HUDEP-2 (cell line): ENCODE data around the gene CYLD.

Experiments
- DNase-seq, 76 experiments: peaks; one replicate each; lab custom pipeline; 2025; ENCODE audit not compliant: unreplicated experiment in 76 of 76; lab: John Stamatoyannopoulos, UW

The CYLD gene

DNA sequence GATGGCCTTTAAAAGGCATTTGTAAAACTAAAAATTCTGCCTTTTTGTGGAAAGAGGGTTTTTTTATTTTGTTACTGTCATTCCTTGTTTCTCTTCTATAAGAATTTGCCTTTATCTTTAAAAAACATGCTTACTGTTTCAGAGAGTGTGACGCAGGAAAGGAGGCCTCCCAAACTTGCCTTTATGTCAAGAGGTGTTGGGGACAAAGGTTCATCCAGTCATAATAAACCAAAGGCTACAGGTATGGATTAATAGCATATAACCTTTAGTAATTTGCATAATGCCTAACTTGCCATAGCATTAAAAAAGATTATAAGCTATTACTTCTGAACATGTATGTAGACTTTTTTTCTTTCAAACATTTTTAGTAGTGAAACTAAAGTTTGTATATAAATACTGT is 34.2 kb downstream of the CYLD start:
- no peak for DNase-seq

DNA sequence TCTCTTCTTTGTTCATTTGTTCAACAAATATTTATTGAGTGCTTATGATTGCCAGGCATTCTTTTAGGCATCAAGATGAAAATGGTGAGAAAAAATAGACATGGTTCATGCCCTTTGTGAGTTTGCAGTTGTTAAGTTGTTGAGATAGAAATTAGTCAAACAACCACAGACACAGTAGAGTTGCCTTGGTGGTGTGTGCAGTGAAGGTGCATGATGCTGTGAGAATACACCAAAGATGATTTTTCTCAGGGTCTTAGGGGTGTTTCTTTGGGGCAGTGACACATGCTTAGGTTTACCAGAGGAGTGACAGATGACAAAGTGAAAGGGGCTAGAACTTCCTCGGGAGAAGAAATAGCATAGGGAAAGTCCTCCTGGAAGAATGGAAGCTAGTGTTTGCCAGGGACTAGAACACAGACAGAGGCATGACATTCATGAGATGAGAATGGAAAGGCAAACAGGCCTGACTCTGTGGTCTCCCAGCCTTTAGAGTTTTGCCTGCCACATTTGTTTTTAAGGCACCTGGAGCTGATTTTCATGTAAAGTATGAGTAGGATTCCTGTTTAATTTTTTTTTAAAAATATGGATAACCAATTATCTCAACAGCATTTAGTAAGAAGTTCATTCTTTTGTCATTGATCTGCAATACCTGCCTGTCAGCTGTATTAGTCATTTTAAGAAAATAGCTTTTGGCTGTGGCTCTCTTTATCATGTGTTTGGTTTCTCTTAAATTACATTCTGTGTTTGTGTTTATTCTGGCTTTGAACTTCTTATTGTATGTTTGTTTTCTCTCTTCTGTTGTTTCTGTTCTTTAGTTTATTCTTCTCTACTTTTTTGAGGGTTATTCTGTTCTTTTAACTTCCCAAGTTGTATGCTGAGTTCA is 36.6 kb downstream of the CYLD start:
- DNase-seq: no peak

DNA sequence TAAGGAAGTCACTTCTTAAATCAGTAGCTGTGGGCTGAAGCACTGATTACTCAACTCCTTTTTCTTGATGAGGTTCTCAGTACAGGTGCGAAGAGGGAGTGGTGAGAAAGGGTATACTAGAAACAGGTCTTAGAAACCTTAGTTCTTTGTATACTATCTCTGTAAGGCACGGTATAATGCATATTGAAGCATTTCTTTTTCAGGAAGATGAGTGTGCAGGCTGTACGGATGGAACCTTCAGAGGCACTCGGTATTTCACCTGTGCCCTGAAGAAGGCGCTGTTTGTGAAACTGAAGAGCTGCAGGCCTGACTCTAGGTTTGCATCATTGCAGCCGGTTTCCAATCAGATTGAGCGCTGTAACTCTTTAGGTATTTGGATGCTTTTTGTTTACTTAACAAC is 39.2 kb downstream of the CYLD start:
- DNase-seq: no peak

DNA sequence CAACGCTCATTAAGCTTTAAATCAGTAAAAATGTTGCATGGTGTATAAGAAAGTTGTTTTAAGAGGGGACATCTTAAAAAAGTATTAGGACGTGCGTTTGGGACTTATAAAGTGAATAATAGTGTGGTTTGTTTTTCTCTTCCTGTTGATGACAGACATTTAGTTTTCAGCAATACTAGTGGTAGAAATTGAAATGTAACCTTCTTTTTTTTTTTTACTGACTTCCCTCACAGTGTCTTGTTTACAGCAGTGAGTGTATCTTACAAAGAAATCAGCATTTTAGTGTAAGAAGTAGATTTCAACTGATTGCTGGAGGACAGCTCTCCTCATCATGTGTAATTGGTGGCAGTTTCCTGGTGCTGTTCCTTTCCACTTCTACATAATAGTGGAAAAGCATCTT is 39.6 kb downstream of the CYLD start:
- DNase-seq: no peak

DNA sequence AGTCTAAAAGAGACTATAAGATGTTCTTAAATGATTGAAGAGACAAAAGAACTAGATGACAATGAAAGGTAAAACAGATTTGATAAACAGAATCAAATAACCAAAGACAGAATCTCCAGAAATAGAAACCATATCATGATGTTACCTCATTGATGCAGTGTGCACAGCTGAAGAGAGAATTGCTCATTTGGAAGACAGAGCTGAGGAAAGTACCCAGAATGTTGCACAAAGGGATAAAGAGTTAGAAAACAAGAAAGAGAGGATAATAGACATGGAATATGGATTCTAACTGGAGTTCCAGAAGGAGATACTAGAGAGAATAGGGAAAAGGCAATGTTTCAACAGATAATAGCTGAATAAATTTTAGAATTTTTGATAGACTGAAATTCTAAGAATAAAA is 47.9 kb downstream of the CYLD start:
- no peak for DNase-seq

DNA sequence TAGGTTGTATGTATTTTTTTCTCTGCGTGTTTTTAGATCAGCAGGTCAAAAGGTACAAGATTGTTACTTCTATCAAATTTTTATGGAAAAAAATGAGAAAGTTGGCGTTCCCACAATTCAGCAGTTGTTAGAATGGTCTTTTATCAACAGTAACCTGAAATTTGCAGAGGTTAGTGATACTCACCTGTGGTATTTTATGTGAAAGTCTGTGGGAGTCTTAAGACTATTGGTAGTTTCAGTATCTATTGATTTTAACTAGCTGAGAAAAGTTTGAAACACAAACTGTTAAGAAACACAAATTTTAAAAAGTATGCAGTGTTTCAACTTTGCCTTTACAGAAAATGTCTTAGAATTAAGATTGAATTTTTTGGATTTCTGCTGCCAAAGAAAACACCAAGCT is 49.6 kb downstream of the CYLD start:
- DNase-seq: no peak

DNA sequence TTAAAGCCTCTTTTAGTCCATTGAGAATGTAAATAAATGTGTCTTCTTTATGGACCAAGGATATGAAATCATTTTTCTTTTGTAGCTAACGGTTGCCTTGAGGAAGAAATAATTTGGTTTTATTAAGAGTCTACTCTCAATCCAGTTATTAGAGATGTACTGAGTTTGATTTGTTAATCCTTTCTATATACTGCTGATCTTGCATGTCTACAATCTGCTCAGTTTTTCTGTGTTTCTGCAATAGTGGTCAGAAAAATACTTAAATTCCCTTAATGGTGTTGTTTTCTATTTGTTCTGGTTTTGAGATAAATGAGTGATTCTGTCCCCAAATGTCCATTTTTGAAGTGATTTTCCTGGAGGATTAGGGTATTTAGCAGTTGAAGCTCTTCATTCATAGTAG is 54.9 kb downstream of the CYLD start:
- DNase-seq: no peak

DNA sequence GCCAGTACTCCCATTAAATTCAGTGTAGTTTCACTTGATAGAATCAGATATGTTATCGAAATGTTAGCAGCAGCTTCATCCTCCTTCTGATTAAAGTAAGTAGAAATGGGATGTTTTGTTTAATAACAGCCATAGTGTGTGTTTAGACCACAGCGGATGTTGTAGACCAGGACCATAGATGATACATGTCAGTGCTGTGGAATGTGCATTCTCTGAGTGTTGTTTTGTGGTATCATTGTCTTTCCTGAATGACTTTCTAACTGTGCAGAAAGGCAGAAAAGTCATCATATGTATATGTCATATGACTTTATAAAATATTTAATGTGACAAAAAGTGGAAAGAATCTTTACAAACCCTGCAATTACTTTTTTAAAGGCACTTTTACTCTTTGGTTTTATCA is 55.6 kb downstream of the CYLD start:
- DNase-seq: no peak

DNA sequence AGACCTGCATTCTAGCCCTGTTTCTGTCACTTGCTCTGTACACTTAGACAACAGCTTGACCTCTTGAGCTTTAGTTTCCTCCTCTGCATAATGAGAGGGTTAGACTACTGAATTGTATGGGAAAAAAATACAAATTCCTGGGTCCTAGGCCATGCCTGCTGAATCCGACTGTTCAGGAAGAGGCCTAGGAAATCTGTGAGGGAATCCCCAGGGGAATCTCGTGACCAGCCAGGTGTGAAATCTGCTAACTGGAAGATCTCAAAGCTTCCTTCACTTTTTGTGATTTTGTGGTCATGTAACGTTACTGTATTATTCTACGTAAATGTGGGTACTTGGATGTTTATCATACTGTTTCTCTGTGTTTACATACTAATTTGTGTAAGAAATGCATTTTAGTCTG is 58.2 kb downstream of the CYLD start:
- no peak for DNase-seq

DNA sequence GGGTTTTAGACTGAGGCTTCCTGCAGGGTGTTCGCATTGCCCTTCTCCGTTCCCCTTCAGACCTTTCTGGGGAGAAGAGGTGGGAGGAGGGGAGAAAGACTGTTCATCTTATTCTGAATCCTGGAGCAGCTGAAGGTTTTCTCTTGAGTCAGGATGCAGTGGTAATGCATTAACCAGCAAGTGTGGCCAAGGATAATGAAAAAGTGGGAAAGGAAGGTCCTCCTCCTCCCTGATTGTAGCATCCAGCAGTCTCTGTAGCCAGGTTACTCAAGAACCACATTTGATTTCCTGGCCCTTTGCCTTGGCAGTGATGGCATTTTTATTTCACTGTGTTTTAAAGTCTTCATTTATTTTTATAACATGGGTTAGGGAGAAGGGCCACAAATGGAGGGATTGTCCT is 59.1 kb downstream of the CYLD start:
- no peak for DNase-seq

DNA sequence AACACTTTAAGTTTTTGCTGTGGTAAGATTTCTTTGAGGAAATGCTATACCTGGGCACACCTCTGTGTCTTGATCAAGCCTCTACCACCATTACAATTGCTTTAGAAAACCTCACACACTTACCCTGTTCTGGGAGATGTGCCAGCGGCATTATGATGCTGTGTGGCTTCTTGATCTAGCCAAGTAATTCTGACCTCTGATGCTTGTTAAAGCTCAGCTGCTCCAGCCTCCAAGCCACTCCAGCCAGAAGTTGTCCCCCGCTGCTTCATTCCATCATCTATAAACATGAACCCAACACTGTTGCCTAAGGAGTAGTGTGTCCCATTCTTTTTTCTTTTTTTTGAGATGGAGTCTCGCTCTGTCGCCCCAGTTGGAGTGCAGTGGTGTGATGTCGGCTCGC is 60.1 kb downstream of the CYLD start:
- DNase-seq: no peak

DNA sequence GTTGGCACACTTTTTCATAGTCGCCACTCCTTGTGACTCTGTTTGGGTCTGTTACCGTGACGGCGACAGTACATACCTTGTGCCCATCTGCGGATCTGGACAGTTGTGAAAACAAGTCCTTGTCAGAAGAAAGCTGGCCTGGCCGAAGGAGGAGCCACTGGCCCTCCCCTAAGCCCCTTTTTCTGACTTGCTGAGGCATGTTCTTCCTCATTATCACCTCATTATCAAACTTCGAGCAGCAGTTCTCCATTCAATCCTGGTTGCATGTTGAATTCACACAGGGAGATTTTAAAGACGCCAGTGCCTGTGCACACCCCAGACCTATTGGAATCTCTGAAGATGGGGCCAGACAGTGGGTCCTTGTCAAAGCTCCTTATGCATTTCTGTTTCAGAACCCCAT is 61.1 kb downstream of the CYLD start:
- DNase-seq: no peak

DNA sequence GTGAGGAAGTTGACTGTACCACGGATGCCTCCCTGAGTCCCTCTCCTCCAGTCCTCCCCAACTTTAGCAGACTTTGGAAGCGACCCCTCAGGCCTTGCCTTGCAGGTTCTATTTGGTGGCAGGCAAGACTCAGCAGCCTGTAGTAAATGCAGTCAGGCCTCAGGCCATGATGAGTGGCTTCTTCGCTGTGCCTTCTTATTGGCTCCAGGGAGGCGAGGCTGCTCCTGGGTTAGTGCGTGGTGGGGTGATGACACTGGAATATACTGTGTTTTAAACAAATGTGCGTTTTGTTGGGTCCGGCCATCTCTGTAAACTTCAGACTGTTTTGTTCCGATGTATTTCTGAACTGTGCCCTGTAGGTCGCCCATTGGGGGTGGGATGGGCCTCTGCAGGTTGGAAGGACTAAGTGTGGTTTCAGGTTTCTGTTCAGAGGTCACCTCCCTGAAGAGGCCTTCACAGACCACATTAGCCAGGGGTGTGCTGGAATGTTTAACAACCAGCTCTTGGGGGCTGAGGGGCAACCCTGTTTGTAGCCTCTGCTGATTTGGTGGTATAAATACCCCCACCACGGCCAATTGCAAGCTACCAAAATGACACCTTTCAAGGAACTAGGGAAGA is 62.5 kb downstream of the CYLD start:
- no peak for DNase-seq

DNA sequence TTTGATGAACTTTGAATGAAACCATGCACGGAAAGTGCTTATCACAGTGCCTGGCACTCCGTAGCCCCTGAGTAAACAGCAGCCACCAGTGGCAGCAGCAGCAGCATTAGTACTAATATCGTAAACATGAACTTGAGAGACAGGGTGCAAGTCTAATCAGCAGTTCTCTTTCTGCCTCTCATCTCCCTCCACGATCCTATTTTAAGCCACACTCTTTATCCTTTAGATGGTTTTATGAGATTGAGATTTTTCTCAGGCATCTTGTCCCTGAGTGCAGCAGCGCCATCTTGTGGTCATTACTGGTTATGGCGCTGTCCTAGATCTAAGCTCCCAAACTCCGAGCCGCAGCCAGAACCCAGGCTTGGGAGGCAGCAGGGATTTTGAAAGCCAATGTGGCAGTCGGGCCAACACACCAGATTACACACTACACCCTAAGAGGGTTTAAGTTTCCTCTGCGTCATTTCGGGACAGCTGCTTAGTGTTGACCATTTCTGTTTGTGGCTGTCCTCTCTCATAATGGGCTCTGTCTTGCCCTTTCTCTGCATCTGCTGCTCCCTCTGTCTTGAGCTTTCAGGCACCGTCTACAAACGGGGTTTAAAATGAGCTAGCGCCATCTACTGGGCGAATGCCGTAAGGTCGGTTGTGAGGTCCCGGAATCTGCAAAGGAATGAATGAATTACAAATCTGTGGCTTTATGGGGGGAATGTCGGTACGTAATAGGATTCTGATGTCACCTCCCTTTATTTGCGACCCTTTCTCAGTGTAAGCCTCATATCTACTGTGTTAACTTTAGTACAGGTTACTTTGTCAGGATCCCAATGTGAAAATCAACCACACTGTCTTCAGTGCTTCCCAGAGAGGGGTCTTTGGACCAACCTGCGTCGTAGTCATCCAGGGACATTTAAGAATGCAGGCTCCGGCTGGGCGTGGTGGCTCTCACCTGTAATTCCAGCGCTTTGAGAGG is 64.5 kb downstream of the CYLD start:
- peak in 74 of 76 experiments; percentile 15 to 85 (median 60) for DNase-seq

DNA sequence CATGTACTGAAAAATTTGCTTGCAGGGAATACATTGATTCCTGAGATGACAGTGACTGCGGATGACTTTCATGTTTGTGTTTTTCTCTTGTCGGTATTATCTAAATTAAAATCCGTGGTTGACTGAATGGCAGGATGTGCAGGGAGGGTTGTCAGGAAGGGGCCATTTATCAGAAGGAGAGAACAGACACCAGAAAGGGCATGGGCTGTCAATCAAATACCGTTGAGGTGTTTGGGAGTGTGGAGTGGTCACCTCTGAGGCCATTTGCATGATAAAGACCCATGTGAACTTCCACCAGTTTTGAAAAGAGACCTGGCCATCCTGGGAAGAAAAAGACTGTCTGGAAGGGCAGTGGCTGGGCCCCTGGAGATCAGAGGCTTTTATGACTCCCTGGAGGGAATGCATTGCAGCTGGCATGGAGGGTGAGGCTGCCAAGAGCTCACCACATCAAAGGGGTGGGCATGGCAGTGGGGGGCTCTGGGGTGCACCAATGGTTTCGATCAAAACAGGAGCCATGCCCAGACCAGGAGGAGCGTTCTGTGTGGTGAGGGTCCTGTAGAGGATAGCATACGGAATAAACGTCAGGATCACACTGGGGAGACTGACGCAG is 67.1 kb downstream of the CYLD start:
- DNase-seq: no peak

DNA sequence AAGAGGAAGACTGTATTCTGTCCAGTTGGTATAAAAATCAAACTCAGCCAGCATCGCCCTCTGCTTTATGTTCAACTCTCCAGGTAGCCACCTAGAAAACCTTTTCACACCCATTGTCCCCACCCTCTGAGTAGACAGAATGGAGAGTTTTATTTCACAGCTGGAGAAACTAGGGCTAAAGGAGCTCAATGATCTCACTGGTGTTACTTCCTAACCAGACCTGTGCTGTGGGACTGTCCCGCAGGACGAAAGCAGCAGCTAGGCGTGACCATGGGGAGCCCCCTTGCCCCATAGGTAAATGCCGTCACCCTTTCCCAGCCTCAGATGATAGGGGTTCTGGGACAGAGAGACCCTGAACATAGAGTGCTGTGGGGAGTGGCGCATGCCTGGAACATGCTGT is 67.7 kb downstream of the CYLD start:
- no peak for DNase-seq

DNA sequence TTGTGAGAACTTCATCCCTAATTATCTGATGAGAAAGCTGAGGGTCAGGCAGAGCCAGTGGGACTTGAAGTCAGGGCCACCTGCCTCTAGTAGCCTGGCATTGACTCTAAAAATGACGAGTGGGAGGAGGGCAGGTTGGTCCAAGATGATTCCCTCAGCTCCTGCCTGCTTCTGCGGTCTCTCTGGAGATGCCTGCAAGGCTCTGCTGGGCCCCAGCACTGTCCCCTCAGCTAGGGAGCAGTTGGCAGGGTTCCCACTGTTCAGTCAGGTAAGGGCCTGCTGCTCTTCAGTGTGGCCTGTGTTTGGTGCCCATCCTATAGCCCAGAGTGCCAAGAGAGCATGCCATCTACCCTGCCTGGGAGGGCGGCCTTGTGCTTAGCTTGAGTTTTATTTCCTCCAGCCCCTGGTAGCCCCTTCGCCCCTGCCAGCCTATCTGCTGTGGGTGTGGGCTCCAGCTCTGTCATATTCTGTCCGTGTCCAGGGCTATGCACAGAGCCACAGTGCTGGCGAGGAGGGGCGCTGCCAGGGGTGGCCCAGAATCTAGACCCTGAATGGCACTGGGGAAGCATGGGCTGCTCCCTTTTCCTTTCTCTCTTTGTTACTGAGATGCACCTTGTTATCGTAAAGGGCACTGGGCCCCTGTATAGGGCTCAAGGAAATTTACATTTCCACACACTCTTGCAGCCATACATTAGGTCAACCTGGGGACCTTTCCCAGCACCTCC is 68.5 kb downstream of the CYLD start:
- no peak for DNase-seq

DNA sequence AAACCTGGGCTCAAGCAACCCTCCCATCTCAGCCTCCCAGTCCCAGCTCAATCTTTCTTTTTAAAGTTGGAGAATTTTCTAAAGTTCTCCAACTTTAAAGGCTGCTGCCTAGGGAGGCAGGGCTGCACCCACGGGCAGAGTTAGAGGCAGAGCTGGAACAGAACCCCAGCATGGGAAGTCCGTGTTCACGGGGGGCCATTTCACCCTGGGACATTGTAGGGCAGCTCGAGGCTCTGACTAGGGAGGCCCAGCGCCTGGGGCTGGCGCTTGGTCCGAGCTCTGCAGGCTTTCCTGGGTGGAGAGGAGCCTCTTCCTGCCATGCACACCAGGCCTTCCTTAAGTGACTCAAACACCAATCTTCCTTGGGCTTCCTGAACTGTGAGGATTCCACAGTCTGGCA is 70.2 kb downstream of the CYLD start:
- DNase-seq: no peak

DNA sequence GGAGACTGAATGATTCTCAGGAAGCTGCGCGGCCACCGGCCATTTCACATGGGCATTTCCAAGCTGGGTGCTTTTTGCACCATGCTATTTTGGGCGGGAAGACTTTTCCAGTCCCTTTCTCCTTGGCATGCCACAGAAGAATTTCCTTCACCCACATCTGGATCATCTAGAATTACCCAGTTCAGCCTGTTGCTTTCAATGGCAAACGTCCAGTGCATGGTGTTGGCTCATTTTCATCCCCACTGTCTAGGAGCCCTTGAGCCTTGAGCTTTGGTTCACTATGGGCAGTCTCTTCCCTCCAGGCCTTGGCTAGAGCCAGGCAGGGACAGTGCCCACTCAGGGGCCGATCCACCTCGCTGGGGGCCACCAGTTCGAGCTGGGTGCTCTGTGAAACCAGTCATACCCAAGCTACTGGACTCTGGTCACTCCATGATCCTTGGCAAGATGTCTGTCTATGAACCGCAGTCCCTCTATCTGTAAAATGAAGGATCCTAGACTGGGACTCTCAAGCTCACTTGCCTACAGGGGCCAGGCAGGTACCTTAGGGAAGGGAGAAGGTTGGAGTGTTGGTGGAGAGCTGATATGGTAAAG is 71.1 kb downstream of the CYLD start:
- no peak for DNase-seq

DNA sequence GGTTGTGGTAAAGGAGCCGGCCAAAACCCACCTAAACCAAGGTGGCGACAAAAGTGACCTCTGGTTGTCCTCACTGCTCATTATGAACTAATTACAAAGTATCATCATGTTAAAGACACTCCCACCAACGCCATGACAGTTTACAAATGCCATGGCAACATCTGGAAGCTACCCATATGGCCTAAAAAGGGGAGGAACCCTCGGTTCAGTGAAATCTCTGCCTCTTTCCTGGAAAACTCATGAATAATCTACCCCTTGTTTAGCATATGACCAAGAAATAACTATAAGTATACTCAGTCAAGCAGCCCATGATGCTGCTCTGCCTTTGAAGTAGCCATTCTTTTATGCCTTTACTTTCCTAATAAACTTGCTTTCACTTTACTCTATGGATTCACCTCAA is 72.2 kb downstream of the CYLD start:
- peak in 2 of 76 experiments; percentile 1 to 3 for DNase-seq
